Hepatocyte (in vitro differentiated cells): ENCODE results near the gene PLPPR1.

Experiments used
- CTCF ChIP-seq: fragments of 200-600 bp; sonication (generic); IDR thresholded peaks from 2 replicates; pipeline ENCODE4 v1.5.1; 2016; ENCODE audit warnings: antibody characterized with exemption, mild to moderate bottlenecking; ENCODE audit not compliant: poor library complexity
- EZH2 ChIP-seq: fragments of 200-600 bp; sonication (generic); IDR thresholded peaks from 2 replicates; pipeline ENCODE4 v1.6.1; 2016; ENCODE audit warnings: antibody characterized with exemption, mild to moderate bottlenecking, borderline replicate concordance

GRCh38 chr9:101028346-101029314 lies at the start of gene PLPPR1:
- TF ChIP-seq CTCF, result no peak
- TF ChIP-seq EZH2, result peak; percentile 24
